Tibial artery (tissue), 4 donors: ENCODE results near the gene GLDC.
"Not testable (repeated sequence)": the region's sequence is repeated elsewhere in the genome, so short reads cannot be mapped to it uniquely, and the experiment has no call there.

ENCODE experiments used
- DNase-seq, 2 donors: peaks; one replicate each; pipeline ENCODE4 v3.0.0-alpha.2; 2019
- H3K27ac ChIP-seq, 2 donors: fragments of 200-600 bp; sonication (generic) in 1 of 2; 1 replicate in 1 of 2; 2 replicates in 1 of 2; pipeline ENCODE4 v1.5.1; 2018 to 2019; ENCODE audit warnings: mild to moderate bottlenecking in 1 of 2
- H3K27me3 ChIP-seq, 2 donors: fragments of 200-600 bp; sonication (generic) in 1 of 2; one replicate each; pipeline versions ENCODE4 v1.5.1 to v1.6.0; 2016 to 2019
- H3K36me3 ChIP-seq, 3 donors: fragments of 200-600 bp; sonication (generic) in 2 of 3; one replicate each; pipeline ENCODE4 v1.5.1; 2016 to 2019; ENCODE audit warnings: mild to moderate bottlenecking in 2 of 3
- H3K4me1 ChIP-seq, 4 donors: fragments of 200-600 bp; sonication (generic) in 2 of 4; 1 replicate in 3 of 4; 2 replicates in 1 of 4; pipeline ENCODE4 v1.5.1; 2016 to 2019
- H3K4me3 ChIP-seq, 2 donors: fragments of 200-600 bp; sonication (generic) in 1 of 2; 1 replicate in 1 of 2; 2 replicates in 1 of 2; pipeline ENCODE4 v1.5.1; 2018 to 2019; ENCODE audit warnings: mild to moderate bottlenecking in 2 of 2
- H3K9me3 ChIP-seq, 3 donors: fragments of 200-600 bp; sonication (generic) in 1 of 3; one replicate each; pipeline ENCODE4 v1.5.1; 2016 to 2019
- CTCF ChIP-seq, 2 experiments: fragments of 200-600 bp in 1 of 2; fragments of 450-650 bp in 1 of 2; IDR thresholded peaks; one replicate each; pipeline ENCODE4 v1.5.1; 2017 to 2019; ENCODE audit warnings: antibody characterized with exemption in 2 of 2, mild to moderate bottlenecking in 1 of 2, moderate library complexity in 1 of 2
- intact Hi-C: fragments of 100-400 bp; cut with DNase I; formaldehyde crosslinking; loops from one replicate; pipeline ENCODE4 v1.15.0; 2023; ENCODE audit warnings: low total_unique reads

Gene GLDC

GRCh38 chr9:6549106-6549800 lies 96.3 kb downstream of the GLDC start:
- no peaks in the 10 kb centered on the region for H3K36me3 ChIP-seq
- H3K27me3 ChIP-seq, result no peaks in the 10 kb centered on the region
- intact Hi-C loops, result no loop called here
- H3K4me3 ChIP-seq, result no peak overlapping the region
- no peak overlapping the region for H3K27ac ChIP-seq
- no peak for TF ChIP-seq CTCF (IDR thresholded peaks at IDR 0.05)
- no peaks in the 10 kb centered on the region for H3K9me3 ChIP-seq
- H3K4me1 ChIP-seq, result peaks cover 0 to 15% (median 9%) of the 10 kb centered on the region in 4 donors
- DNase-seq, result no peak

GRCh38 chr9:6545017-6545691 lies 100.4 kb downstream of the GLDC start:
- no peak for TF ChIP-seq CTCF (IDR thresholded peaks at IDR 0.05)
- intact Hi-C loops, result no loop called here
- no peak for DNase-seq

GRCh38 chr9:6543204-6543603 lies 102.3 kb downstream of the GLDC start:
- no peaks in the 10 kb centered on the region for H3K4me1 ChIP-seq
- no peaks in the 10 kb centered on the region for H3K36me3 ChIP-seq
- no peak overlapping the region for H3K4me3 ChIP-seq
- no peak for TF ChIP-seq CTCF (IDR thresholded peaks at IDR 0.05)
- H3K27me3 ChIP-seq, result no peaks in the 10 kb centered on the region
- intact Hi-C loops, result no loop called here
- no peak for DNase-seq
- H3K27ac ChIP-seq, result no peak overlapping the region
- no peaks in the 10 kb centered on the region for H3K9me3 ChIP-seq

More at GRCh38 chr9:6545017-6545691, 100.4 kb downstream of the GLDC start:
- H3K36me3 ChIP-seq, result no peaks in the 10 kb centered on the region
- no peaks in the 10 kb centered on the region for H3K27me3 ChIP-seq
- no peaks in the 10 kb centered on the region for H3K4me1 ChIP-seq
- no peak overlapping the region for H3K27ac ChIP-seq
- H3K9me3 ChIP-seq, result no peaks in the 10 kb centered on the region
- no peak overlapping the region for H3K4me3 ChIP-seq

- H3K36me3 ChIP-seq, DNase-seq, H3K4me3 ChIP-seq, H3K27me3 ChIP-seq, H3K4me1 ChIP-seq, H3K27ac ChIP-seq, intact Hi-C loops, H3K9me3 ChIP-seq: not testable (repeated sequence)
Observed at GRCh38 chr9:6542617-6543016, 102.9 kb downstream of the GLDC start.

DNA sequence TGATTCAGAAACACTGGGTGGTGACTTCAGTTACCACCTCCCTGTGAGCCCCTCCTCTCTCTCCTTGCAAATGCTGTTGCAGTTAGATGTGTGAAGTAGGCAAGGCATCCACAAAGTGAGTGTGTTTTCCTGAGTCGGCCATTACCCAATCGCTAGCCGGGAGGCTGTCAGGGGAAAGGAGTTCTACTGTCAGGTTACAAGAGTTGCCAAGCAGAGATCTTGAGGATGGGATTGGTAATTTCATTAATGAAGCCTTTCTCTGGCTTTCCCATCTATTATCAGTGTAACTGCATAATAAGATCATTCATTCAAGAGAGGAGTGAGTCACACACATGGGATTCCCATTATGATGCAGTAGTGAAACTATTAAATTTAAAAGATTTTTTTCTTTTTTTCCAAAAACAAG lies 106.9 kb downstream of the GLDC start:
- DNase-seq, result no peak
- intact Hi-C loops, result no loop called here
- Histone ChIP-seq H3K36me3 (no peaks in the 10 kb centered on the region), H3K4me3 (no peak overlapping the region), H3K9me3 (no peaks in the 10 kb centered on the region), H3K4me1 (no peaks in the 10 kb centered on the region), H3K27ac (no peak overlapping the region), H3K27me3 (no peaks in the 10 kb centered on the region)
- no peak for TF ChIP-seq CTCF (IDR thresholded peaks at IDR 0.05)

DNA sequence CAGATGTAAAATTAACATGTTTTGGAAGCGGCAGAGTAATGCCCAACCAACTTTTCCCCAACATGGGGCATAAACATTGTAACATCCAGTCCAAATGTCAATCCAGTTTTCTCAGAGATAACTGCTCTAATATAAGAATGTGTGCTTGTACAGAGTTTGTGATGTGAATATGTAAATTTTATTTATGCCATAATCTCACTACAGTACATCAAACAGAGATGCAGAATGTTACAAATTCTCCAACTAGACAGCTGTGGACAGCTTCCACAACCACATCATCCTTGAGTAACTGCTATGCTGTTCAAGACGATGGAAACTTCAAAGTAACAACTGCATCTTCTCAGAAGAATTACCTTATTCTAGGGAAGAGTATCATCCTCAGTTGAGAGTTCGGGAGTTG lies 109.9 kb downstream of the GLDC start:
- no peak for TF ChIP-seq CTCF (IDR thresholded peaks at IDR 0.05)
- no peaks in the 10 kb centered on the region for H3K4me1 ChIP-seq
- no peaks in the 10 kb centered on the region for H3K36me3 ChIP-seq
- H3K9me3 ChIP-seq, result no peaks in the 10 kb centered on the region
- no peak overlapping the region for H3K27ac ChIP-seq
- intact Hi-C loops, result no loop called here
- H3K27me3 ChIP-seq, result no peaks in the 10 kb centered on the region
- no peak for DNase-seq
- no peak overlapping the region for H3K4me3 ChIP-seq
